SH-SY5Y (cell line): ENCODE measurements around the gene ROBO2.

Experiments
- GATA2 ChIP-seq: IDR thresholded peaks from 2 replicates; pipeline ENCODE4 v1.6.1; 2011; ENCODE audit warnings: mild to moderate bottlenecking, low read depth, low read length
- GATA3 ChIP-seq: IDR thresholded peaks from 2 replicates; pipeline ENCODE4 v1.6.1; 2011; ENCODE audit warnings: low read depth, mild to moderate bottlenecking, low read length, moderate library complexity

DNA sequence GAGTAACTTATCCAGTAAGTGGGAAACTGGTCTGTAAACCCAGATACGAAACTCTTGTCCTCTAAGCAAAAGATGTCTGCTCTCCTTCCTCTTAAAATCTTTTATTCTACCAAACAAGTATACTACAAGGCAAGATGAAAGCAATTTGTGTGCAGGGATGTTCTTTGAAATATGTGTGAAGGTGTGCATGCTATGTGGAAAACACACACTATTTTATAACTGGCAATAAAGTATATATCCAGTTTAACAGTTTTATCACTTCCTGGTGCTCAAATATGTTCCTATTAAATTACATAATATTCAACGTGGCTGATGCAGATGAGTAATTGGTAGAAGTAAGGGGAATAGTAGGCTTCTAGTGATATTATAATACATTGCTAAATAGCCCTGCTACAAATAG lies 566.5 kb downstream of the ROBO2 start:
- TF ChIP-seq GATA3: no peak
- no peak for TF ChIP-seq GATA2
